Activated naive CD4-positive, alpha-beta T cell treated with anti-CD3 and anti-CD28 coated beads, Interleukin-2, amount 50 U/mL, for 16 hours (primary cell): ENCODE data around the gene PEAK3.
A peak's percentile ranks its signal among the peaks of the same experiment; 100 is the strongest.

Experiments
- DNase-seq: peaks from one replicate; pipeline ENCODE4 v3.0.0-alpha.2; 2020

PEAK3 gene

GRCh38 chr19:2249010-2249866 lies 32.7 kb downstream of the PEAK3 start, which contains the start of gene AMH:
Gene AMH, plus strand, starts transcription at chr19:2249323. Its CDS starts 10 bp downstream, at chr19:2249333.
- DNase-seq, result no peak

DNA sequence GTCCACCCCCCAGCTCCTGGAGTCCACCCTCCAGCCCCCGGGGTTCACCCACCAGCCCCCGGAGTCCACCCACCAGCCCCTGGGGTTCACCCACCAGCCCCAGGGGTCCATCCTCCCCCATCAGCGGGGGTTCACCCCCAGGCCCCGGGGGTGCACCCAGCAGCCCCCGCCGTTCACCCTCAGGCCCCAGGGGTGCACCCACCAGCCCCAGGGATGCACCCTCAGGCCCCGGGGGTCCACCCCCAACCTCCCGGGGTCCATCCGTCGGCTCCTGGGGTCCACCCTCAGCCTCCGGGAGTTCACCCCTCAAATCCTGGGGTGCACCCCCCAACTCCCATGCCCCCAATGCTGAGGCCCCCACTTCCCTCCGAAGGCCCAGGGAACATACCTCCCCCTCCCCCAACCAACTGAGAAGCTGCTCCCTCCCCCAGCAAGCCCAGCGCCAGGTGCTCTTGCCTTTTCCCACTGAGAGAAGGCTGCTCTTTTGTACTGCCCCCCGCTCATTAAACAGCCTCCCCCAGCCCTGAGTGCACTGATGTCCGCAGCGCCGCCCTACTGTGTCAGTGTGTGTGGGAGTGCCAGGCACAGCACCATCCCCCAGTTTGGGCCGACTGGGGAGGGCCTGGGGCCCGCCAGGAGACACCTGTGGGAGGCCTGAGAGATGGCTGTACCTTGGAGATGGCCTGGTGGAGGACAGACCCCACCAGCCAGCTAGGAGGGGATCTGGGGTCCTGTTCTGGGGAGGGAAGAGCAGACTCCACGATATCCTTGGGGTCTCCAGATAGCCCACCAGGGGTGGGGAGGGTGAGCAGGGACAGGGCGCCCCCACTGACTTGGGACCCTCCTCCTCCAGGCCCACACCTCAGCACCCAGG lies 33.6 kb downstream of the PEAK3 start:
- DNase-seq, result no peak

DNA sequence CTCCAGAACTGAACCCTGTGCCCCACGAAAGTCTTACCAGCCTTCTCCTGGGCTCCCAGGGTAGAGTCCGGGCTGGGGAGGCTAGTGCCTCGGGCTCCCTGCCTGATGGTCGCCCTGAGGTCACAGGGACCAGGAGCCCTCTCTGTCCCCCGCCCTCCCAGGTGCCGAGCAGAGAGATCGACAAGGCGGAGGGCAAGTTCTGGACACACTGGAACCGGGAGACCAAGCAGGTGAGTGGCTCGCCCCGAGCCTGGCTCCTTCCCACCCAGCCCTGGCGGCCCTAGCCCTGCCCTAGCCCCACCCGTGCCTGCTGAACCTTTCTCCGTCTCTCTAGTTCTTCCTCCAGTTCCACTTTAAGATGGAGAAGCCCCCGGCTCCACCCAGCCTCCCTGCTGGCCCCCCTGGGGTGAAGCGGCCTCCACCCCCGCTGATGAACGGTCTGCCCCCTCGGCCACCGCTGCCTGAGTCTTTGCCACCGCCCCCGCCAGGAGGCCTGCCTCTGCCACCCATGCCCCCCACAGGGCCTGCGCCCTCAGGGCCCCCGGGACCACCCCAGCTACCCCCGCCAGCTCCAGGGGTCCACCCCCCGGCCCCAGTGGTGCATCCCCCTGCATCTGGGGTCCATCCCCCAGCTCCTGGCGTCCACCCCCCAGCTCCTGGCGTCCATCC lies 34.4 kb downstream of the PEAK3 start:
- DNase-seq, result no peak

DNA sequence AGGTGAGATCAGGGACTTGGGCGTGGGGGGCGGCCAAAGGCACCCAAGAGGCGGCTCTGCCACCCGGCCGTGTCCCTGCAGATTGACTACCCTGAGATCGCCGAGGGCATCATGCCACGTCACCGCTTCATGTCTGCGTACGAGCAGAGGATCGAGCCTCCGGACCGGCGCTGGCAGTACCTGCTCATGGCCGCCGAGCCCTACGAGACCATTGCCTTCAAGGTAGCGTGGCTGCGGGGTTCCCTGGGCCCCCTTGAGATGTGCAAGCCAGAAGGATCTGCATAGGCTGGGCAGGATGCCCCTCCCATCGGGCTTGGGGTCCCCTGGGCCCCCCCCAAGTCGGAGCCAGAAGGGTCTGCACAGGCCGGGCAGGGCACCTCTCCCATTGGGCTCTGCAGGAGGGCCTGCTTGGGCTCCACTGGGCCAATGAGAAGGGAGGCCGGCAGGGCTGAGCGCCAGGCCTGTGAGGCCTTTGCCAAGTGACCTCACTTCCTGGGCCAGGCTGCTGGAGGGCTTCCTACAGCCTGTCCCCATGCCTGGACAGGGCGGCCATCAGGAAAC lies 35.1 kb downstream of the PEAK3 start:
- no peak for DNase-seq

DNA sequence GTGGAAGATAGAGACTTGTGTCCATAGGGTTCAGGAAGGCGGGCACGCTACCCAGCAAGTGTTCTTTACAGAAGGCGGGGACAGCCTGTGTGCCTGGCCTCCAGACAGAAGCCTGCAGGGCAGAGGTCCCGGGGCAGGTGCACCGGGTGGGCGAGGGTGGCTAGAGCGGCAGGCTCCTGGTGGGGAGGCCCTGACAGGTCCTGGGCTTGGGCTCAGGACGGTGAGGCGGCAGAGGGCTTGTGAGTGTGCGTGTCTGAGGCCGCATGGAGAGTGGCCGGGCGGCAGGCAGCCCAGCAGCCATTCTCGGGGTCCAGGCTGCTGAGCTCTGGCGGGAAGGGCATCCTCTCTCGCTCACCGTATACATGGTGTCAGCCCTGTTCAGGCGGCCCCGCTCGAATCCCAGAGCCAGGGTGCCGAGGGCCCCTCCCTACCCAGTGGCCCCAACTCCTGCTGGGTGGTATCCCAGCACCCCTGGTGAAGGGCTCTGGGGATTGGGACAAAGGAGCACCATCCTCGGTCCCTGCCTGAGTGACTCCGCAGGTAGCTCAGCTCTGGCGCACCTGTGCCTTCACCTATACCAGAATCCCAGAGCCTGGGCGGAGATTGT lies 35.9 kb downstream of the PEAK3 start:
- DNase-seq, result no peak

GRCh38 chr19:2245273-2245672 lies 36.7 kb downstream of the PEAK3 start:
- DNase-seq, result no peak

DNA sequence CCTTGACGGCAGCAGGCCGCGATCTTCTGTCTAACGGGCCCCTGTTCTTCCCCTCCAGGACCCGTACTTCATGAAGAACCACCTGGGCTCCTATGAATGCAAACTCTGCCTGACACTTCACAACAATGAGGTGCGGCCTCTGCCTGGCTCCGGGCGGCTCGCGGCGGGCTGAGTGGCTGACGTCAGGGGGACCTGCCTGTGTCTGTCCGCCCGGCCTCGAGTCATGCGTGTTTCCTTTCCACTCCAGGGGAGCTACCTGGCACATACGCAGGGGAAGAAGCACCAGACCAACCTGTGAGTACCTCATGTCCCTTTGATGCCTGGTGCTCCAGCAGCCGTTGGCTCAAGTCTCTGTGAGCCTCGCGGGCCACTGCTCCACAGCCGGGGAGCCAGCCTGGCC lies 37.5 kb downstream of the PEAK3 start:
- DNase-seq, result no peak

GRCh38 chr19:2244125-2244411 lies 37.9 kb downstream of the PEAK3 start:
- DNase-seq, result no peak

- no peak for DNase-seq
Observed at GRCh38 chr19:2243274-2244124, 38.5 kb downstream of the PEAK3 start.

DNA sequence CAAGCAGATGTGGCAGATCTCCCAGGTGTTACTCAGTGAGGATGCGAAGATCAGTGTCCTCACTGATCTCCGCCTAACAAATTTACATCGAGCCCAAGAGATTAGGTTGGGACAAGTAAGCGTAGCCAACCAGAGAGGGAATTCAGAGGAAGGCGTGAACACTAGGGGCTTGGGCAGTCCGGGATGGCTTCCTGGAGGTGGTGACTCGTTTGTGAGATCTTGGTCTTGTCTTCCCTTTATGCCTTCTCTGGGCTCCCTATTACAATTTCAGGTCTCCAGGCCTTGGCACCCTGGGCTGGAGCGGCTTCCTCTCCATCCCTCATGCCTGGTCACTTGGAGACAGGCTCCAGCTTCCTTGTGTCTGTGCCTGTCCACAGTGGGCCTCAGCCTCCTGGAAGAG lies 39.2 kb downstream of the PEAK3 start:
- no peak for DNase-seq

GRCh38 chr19:2242092-2242537 lies 39.9 kb downstream of the PEAK3 start:
- DNase-seq, result no peak

GRCh38 chr19:2240881-2241760 lies 40.9 kb downstream of the PEAK3 start:
- DNase-seq, result no peak

DNA sequence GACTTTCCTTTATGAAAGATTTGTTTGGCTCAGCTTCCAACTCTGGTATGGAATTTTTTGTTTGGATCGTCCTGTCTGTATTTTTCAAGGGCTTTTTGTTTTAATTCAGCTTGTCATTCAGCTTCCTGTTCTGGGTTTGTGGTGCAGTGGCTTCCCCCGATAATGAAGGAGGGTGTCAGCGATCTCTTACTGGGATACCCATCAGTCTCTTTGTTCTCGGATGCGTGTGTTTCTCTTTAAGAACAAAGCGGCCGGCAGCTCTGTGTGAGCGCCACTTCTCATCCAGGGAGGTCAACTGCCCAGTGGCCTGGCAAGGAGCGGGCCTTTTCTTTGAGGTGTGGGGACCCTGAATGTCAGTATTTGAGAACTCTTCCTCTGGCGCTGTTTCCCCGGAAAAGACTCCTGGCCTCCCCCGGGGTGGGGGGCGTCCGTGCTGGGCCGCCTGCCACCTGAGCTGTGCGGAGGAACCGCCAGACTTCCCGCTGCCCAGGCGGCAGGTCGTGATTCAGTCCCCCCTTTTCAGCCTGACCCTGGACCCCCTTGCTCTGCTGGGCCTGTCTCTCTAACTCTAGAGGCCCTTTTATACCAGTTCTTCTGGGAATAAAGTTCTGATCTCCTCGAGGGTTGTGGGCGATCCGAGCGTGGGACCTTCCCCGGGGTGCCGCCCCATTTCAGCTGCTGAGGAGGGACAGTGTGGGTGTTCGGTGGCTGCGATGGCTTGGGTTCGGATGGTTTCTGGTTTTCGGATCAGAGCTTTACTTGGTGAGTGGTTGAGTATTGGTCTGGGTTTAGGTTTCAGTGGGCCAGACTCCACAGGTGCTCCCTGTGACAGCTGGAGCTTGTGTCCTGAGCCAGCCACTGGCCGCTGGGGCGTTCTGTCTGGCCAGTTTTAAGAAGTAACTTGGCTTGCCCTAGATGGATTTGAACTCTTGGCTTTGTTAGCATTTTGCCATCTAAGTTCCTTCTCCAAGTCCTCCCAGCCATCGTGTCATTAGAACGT lies 41.9 kb downstream of the PEAK3 start:
- DNase-seq, result no peak

DNA sequence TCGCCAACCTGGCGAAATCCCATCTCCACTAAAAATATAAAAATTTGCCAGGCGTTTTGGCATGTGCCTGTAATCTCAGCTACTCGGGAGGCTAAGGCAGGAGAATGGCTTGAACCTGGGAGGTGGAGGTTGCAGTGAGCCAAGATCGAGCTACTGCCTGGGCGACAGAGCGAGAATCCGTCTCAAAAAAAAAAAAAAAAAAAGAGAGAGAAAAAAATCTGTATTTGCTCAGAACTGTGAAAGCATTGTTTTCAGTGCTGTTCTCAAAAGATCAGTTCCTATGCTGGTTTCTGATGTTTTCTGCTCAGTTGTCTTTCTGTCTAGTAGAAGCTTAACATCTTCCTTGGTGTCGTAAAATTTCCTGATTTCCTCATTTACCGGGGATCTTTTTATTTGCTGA lies 42.8 kb downstream of the PEAK3 start:
- DNase-seq, result no peak

GRCh38 chr19:2237869-2238153 lies 44.2 kb downstream of the PEAK3 start:
- DNase-seq, result no peak

DNA sequence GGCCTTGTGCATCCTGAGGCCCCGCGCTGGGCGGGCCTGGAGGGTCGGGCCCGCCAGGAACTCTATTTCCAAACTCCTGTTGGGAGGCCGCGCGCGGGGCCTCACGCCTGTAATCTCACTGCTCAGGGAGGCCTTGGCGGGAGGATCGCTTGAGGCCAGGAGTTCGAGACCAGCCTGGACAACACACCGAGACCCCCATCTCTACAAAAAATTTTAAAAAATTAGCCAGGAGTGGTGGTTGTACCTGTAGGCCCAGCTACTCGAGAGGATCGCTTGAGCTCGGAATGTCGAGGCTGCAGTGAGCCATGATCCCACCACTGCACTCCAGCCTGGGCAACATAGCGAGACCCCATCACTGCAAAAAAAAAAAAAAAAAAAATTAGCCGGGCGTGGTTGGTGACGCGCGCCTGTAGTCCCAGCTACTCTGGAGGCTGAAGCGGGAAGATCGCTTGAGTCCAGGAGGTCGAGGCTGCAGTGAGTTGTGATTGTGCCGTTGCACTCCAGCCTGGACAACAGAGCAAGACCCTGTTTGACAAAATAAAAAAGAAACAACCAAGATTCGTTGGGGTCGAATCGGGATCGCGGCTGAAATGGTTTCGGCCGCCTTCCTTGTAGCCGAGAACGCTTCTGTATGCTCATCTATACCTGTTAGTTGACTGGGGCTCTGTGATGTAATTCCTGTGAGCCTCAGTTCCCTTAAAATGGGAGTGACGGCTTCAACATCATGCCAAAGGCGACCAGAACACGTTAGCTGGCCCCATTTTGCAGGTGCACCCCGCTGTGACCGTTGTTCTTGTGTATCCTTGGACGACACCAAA lies 44.7 kb downstream of the PEAK3 start:
- no peak for DNase-seq

GRCh38 chr19:2236314-2237050 lies 45.5 kb downstream of the PEAK3 start, which contains the start of the genes PLEKHJ1 and SF3A2:
Gene PLEKHJ1, minus strand, starts transcription at chr19:2236329. Its CDS starts 81 bp downstream, at chr19:2236248.
Gene SF3A2, plus strand, starts transcription at chr19:2236824. Its CDS starts 6,595 bp downstream, at chr19:2243419.
- DNase-seq, result peak; percentile 97

GRCh38 chr19:2236064-2236313 lies 46.0 kb downstream of the PEAK3 start:
- no peak for DNase-seq
